ENCODE data around the gene GPR150.

GPR150 gene

GRCh38 chr5:95652849-95653248 lies 33.0 kb downstream of the GPR150 start:
- no peak for DNase-seq (ENCODE audit: low read depth)

GRCh38 chr5:95654196-95654595 lies 34.3 kb downstream of the GPR150 start:
- DNase-seq (ENCODE audit: low read depth) = no peak

GRCh38 chr5:95655575-95655974 lies 35.7 kb downstream of the GPR150 start:
- DNase-seq (ENCODE audit: low read depth) = no peak

GRCh38 chr5:95660060-95660459 lies 40.2 kb downstream of the GPR150 start:
- DNase-seq (ENCODE audit: low read depth) = no peak

- no peak for DNase-seq (ENCODE audit: low read depth)
Observed at GRCh38 chr5:95662946-95663345, 43.1 kb downstream of the GPR150 start.

- no peak for DNase-seq (ENCODE audit: low read depth)
Observed at GRCh38 chr5:95664204-95664786, 44.4 kb downstream of the GPR150 start.

GRCh38 chr5:95667061-95667618 lies 47.3 kb downstream of the GPR150 start:
- DNase-seq (ENCODE audit: low read depth) = no peak

GRCh38 chr5:95667678-95668077 lies 47.8 kb downstream of the GPR150 start:
- no peak for DNase-seq (ENCODE audit: low read depth)

GRCh38 chr5:95668216-95668615 lies 48.3 kb downstream of the GPR150 start:
- no peak for DNase-seq (ENCODE audit: low read depth)

- DNase-seq (ENCODE audit: low read depth) = no peak
Observed at GRCh38 chr5:95668728-95669127, 48.8 kb downstream of the GPR150 start.

GRCh38 chr5:95669540-95669939 lies 49.7 kb downstream of the GPR150 start:
- DNase-seq (ENCODE audit: low read depth) = no peak

GRCh38 chr5:95669985-95670384 lies 50.1 kb downstream of the GPR150 start:
- DNase-seq (ENCODE audit: low read depth) = no peak

GRCh38 chr5:95670568-95670967 lies 50.7 kb downstream of the GPR150 start:
- DNase-seq (ENCODE audit: low read depth) = no peak

Measured in stimulated activated CD8-positive, alpha-beta memory T cell treated with anti-CD3 and anti-CD28 coated beads, Interleukin-15, amount 100 ng/mL, for 1 hour (primary cell).